ENCODE data around the gene AOC2.
"Not testable (repeated sequence)": the region's sequence is repeated elsewhere in the genome, so short reads cannot be mapped to it uniquely, and the experiment has no call there.

- not testable (repeated sequence) for TF ChIP-seq CTCF (IDR thresholded peaks at IDR 0.05); ZFX (IDR thresholded peaks at IDR 0.05; ENCODE audit: borderline replicate concordance)
These were observed 37.3 kb downstream of the AOC2 start for GRCh38 chr17:42881706-42882105.
